Measurements from ENCODE around the gene SEL1L3.
A peak's percentile ranks its signal among the peaks of the same experiment; 100 is the strongest.

SEL1L3 gene

DNA sequence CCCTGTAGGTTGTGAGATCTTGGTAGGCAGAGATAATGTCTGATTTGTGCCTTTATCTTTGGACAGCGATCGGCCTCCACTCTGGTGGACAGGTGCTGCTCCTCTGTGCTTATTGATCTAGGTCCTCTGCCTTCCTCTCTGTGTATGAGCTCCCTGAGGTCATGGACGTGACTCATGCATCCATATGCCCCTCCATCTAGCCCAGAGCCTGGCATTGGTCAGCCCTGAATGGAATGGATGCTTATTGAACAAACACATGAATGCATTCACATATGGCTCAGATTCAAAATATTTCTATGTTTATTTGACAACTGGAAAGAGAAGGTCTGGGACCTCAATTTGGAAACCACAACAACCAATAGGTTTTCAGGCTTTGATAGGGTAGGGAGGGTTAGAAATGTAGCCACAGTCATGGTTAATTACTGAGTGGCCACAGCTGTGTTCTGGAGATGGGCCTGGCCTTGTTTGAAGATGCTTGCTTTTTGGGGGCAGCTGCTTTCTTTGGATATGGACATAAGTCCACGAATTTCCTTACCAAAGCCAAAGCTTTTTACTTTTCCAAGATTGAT is 76.2 kb downstream of the SEL1L3 start:
- no peak for DNase-seq

DNA sequence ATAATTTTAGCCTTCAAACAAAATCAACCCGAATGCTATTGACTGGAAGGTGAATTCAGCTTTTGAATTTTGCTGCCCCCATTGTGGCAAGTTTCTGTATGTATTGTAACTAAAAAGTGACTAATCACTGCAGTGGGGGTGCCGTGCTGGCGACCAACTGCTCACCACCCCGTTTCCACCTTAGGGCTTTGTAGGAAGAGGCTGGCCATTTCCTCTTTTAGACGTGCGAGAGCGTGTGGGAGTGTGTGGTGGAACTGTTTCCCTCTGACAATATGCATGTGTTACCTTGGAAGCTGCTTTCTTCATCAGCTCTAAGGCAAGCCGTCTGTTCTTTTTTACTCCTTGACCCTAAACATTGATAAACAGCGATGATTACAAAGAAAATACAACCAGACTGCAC is 78.8 kb downstream of the SEL1L3 start:
- DNase-seq: peak; percentile 77

DNA sequence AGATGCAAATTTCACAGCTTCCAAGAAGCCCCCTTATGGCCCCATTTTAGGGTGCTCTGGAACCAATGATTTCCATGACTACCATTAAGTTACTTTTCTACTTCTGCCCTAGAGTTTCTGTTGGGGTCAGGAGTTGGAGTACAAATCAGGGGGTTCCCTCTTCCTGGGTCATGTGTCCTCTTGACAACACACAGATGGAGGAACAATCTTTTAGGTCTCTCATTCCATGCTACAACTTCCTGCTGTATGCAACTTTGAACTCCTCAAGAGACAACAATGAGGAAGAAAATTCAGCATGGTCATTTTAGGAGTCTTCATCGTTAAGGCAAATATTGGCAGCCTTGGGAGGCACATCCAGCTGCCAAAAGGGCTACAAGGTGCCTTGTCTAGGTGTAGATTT is 79.7 kb downstream of the SEL1L3 start:
- DNase-seq: peak; percentile 37

DNA sequence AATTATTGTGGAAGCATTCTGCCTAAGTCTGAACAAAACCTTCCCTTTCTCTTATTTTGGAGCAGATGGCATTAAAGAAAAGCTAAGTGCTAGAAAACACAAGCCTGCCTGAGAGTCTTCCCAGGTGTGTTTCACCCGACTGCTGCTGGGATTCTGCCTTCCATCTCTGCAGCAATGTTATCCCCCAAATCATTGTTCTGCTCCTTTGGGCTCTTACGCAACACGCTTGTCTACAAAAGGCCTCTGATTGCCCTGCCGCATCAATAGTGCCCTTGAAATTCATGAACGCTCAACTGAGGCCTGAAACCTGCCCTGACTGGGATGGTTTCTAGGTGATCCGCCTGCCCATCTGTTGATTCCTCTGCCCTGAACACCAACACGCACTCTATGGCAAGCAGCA is 80.3 kb downstream of the SEL1L3 start:
- no peak for DNase-seq

DNA sequence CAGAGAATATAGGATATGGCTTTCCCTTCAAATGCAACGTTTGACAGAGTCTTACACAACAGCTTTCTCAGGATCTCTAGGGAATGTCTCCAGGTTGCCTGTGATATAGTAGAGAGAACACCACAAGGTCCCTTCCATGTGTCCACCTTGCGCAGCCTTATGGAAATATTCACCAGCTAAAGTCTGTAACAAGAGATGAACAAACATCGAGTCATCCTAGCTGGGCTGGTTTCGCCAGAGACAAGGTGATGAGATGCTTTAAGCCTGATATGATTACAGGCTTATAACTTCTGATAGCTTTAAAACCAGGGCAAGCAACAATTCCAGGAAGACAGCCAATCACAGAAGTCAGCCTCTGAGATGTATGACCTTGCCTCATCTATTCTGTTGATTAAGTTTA is 83.8 kb downstream of the SEL1L3 start:
- DNase-seq: no peak

DNA sequence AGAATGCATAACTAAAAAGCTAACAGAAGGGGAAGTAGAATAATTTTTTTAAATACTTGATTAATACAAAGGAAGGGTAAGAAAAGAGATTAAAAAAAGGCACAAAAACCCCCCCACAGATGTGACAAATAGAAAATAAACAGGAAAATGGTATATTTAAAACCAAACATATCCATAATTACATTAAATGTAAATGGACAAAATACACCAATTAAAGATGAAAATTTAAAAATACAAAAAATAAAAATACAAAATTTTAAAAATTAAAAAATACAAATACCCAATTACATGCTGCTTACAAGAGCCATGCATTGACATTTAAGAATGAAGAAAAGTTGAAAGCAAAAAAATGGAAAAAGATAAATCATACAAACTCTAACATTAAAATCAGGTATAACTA is 86.0 kb downstream of the SEL1L3 start:
- no peak for DNase-seq

DNA sequence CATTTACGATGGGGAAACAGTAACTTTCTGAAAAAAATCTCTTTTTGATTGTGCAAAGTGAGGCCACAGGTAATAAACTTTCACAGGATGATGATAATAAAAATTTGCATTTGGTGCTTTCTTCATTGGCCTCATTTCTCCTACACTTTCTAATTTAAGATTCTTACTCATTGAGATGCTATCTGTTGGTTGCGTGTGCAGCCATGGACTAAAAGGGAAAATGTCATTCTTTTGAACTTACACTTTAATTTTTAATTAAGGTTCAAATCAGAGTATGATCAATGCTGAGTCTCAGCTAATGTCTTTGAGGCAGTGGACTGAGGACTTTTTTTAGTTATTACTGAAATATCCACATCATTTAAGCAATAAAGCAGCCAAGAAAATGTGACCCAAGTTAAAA is 87.6 kb downstream of the SEL1L3 start:
- no peak for DNase-seq

DNA sequence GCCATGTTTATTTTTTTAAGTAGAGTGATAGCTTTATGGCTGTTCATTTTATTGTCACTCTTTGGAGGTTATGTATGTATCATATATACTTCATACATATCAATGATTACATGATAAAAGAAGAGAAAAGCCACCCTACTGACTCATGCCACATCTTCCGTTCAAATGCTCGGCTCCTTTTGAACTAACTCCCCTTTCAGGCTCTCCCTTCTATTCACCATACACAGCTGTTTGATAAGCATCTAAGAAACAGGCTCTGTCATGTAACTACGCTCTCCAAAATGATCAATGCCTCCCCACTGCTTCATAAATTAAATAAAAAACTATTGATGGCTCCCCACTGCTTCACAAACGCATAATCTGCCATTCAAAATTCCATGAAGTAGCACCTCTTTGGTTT is 89.4 kb downstream of the SEL1L3 start:
- no peak for DNase-seq

DNA sequence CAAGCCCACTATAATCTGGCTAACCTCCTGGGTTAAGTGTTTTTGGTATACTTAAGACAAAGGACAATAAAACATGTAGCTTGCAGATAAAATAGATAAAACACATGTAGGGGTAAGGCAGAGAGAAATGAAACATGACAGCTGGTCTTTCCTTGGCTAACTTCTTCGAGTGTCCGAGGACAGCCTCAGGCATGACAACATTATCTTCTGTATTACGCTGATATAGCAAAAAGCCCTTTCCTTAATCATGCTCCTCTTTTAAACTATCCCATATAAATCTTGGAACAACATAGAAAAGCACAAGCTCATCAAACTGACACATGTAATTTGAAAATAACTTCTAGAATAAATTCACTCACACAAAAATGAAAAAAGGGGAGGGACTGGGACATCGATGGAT is 91.1 kb downstream of the SEL1L3 start:
- DNase-seq: no peak

DNA sequence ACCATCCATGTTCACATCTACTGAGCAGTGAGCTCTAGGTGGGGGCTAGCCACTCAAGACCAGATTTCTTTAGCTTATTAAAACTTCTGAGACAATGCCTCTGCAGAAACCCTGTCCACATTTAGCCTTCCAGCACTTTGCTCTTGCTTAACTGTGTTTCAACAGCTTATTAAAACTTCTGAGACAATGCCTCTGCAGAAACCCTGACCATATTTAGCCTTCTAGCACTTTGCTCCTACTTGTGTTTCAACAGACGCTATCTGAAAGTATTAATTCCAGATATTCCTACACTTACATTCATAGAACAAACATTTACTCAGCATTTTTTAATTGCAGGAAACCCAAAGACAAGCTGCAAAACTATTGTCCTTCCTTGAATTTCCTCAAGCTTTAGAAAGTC is 91.9 kb downstream of the SEL1L3 start:
- no peak for DNase-seq

DNA sequence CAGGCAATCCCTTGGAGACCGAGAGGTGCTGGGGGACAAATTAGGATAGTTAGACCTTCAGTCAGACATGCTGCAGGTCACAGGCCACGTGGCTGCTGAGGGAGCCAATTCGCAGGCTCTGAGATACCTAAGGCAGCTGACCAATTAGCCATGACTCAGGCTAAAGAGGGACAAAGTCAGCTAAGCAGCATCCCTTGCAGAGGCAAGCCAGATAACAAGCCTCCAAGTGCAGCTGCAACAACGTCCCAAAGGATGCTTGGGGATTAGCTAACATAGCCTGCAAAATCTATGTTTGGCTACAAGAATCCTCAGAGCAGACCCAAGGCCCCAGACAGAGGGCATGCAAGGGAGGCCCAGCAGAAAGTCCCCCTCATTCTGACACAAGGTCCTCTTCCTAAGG is 93.5 kb downstream of the SEL1L3 start:
- no peak for DNase-seq

DNA sequence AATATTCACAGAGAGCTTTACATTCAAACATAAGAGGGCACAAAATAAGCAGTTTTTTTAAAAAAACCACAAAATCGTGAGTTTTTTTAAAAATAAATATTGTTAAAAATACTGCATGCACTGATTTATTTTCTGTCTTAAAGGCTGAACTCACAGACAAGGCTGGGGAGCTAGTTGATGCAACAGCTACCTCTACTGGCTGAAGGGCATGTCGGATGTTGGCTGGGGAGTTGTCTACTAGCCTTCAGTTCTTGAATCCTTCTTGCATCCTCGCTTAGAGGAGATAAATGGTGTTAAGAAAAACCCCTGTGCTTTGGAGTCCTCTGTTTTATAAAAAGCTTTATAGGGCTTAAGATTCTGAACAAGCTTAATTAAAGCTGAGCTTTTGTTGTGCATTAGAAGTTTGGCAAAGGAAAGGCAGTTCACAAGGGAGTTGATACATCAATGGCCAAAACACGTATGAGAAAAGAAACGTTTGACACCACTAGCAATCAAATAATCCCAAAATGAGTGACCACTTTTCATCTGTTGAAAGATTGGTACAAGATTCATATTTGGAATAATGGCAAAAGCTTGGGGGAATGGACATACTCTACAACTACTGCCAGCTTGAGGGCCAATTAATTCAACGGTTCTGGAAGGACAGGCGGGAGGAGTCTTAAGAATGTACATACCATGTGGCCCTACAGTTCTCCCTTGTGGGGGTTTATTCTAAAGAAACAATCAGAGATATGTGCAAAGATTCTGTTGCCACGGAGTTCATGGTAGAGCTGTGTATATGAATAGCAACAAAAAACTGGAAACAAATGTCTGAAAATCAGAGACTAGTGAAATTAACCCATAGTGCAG is 94.7 kb downstream of the SEL1L3 start:
- DNase-seq: peak; percentile 52

DNA sequence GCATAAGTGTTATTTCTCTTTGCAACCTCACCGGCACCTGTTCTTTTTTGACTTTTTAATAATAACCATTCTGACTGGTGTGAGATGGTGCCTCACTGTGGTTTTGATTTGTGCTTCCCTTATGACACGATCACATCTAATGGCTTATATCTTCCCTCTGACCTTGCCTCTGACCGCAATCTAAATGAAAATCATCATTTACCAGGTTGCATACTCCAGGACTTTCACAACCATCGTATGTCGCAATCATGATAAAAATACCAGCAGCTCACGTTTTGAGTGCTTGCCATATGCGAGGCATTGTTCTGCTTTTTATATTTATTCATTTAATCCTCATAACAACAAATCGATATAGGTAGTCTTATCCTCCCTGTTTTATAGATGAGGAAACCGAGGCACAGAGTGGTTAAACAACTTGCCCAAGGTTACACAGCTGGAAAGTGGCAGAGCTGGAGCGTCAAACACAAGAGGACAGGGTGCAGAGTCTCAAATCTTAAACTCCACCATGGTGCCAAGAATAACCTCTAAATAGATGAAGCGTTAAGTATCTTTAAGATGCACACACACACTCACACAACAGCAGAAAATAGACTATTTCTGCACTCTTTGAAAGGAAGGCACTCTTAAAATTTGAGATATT is 102.2 kb downstream of the SEL1L3 start:
- DNase-seq: peak; percentile 54

DNA sequence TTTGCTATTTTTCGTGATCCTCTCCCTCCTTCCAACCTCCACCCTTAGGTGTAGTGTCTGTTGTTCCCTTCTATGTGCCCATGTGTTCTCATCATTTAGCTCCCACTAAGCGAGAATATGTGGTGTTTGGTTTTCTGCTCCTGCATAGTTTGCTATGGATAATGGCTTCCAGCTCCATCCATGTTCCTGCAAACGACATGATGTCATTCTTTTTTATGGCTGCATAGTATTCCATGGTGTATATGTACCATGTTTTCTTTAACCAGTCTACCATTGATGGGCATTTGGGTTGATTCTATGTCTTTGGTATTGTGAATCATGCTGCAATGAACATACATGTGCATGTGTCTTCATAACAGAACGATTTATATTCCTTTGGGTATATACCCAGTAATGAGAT is 102.7 kb downstream of the SEL1L3 start:
- DNase-seq: no peak

DNA sequence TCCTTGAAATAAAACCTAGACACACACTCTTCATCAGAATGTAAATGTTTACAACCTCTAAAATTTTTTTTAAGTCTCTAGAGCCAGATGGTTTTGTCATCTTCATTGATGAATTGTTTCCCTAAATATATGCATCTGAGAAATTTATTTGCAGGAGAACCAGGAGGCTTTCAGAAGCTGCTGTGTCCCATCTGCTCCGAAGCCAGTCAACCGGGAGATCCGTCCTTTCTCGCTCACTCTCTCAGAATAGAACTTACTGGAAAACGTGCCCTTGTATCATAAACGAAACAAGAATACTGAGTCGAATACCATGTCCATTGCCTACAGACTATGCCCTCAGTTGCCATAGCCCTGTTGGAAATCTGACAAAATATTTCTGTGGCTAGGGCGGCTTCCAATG is 103.7 kb downstream of the SEL1L3 start:
- no peak for DNase-seq

DNA sequence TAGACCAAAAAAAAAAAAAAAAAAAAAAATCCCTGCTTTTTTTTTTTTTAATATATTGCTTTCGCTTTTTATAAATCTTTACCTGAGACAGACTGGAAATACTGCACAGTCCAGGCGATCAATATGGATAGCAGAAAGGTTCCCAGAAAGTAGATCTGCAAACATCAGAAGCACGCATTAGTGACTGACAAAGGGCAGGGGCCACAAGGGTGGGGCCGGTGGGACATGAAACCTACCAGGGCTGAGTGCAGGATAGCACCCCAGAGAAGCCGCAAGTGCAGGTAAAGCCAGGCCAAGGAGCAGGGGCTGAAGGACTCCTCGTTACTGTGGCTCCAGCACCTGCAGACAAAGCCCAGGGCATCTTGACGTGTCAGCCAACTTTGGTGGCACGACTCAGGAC is 105.3 kb downstream of the SEL1L3 start:
- no peak for DNase-seq

DNA sequence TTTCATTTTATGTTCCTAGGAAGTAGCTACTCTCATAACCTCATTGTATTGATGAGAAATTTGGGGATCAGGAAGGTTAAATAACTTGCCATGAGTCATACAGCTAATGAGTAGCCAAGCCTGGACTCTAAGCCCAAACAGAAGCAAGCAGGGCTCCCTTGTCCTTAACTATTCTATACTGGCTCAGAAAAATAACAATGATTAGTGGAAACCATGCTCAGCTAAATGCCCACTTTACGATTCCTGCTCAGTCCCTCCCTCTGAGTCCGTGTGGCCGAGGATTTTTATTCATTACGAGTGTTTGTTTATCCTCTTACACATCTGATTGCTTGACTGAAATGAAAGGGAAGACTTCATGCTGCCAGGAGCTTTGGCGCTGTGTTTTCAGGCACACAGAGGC is 106.3 kb downstream of the SEL1L3 start:
- DNase-seq: no peak

DNA sequence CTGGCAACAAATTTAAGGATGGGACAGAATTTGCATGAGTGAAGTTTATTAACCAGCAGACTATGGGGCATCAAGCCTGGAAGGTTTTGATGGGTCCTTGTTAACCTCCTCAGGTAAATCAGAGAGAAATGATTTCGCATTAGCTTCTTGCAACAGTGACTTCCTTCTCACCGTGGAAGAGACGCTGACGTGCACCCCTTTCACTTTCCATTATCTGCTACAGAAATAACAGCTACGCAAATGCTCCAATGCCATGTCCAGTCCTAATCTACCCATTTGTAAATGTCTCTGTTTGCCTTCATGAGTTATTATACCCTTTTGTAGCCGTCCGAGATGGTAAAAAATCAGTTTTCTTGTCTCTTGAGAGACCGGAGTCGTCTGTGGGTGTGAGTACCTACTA is 106.9 kb downstream of the SEL1L3 start:
- DNase-seq: no peak

DNA sequence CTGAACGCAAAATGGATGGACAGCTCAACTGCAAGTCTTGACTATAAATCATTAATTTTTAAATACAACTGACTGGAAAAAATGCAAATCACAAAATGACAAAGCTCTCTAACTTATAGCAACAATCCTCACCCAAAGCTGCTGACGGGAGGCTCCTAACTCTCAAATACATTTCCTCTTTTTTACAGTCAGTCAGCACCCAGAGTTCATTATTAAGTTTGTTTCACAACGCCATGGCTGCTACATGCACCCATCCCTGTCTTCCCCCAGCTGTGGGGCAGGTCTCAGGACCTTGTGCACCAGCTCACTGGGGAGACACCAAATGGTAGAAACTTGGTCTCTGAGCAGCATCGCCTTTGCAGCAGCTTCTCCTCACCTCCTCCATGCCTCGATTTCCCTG is 109.5 kb downstream of the SEL1L3 start:
- peak; percentile 11 for DNase-seq

DNA sequence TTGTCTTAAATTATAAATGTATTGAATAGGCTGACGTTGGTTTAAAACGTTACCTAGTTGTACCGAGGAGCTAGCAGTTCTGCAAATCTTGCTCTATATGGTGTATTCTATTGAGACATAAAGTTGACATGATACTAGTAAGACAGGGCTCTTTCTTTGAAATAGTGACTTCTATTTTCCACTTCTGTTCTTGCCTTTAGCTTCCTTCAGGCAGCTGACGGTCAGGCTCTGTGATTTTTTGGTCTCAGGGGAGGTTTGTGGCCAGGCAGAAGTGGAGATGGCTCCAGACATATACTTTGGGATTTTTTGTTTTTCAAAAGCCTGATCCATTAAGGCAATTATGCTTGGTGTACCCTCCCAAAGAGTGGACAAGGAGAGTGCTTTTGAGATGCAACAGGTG is 111.9 kb downstream of the SEL1L3 start:
- no peak for DNase-seq

DNA sequence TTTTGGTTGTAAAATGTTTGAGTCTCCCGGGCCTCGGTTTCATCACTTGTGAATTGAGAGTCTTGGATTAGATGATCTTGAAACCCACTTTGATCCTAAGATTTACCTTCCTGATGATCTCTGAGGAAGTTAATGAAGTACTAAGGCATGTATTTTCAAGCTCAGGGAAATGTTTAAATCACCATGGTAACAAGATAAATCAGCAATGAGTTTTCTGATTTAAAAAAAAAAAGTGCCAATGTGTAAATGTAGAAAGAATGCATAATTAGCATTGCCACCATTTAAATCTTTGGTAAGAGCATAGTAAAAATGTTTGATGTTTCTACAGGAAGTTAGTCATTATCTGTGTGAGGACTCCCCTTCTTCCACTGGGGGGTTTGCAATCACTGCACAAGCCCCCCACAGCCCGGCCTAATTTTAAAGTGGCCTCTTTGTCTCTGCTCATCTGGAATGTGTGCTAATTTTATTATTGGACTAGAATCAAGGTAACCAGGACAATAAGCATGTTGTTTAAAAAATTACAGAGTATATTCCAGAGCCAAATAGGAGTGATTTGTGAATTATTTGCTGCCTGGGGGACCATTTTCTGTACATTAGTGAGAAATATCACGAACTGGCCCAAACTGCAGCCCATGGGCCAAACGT is 113.5 kb downstream of the SEL1L3 start:
- DNase-seq: no peak

DNA sequence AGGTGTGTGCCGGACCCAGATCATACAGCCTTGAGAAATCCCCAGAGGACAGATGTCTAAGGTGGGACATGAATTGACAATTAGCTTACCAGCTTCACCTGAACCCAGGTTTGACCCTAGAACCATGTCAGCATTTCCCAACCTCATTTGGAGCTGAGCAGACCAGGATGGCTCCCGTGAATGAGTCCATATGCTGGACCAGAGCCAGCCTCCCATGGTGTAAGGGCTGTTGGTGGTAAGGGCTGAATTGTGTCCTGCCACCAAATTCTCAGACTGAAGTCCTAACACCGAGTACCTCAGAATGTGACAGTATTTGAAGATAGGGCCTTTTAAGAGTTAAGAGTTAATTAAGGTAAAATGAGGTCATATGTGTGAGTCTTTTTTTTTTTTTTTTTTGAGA is 118.8 kb downstream of the SEL1L3 start:
- no peak for DNase-seq

DNA sequence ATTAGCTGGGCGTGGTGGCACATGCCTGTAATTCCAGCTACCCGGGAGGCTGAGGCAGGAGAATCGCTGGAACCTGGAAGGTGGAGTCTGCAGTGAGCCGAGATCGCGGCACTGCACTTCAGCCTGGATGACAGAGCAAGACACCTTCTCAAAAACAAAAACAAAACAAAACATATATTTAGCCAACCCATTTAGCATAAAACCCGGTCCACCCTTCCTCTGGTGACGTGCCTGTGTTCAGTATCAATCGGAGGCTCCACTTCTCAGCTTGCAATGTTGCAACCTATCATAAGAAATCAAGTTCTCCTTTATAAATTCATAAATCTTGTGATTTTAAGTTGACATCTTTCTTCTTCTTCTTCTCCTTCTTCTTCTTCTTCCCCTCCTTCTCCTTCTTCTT is 133.2 kb downstream of the SEL1L3 start:
- no peak for DNase-seq

DNA sequence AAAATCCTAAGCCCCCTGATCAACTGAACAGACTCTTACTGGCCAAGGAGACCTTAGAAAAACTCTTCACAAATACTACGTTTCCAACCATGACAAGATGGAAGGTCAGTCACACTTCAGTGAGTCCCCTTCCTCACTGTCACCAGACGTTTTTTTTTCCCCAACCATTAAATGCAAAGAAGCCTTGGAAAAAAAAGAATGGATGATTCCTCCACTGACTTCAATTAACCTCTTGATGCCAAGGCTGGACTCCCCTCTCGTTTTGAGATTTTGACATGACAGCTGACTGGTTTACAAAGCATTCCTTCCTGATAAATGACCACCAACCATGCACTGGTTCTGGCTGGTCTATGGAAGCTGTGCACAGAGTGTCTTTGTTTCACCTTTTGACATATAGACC is 133.9 kb downstream of the SEL1L3 start:
- no peak for DNase-seq

Data from inflammatory macrophage treated with lipopolysaccharide for 4 hours (primary cell).